EH (cell line): ENCODE measurements around the gene COL2A1.
A peak's percentile ranks its signal among the peaks of the same experiment; 100 is the strongest.

Experiments used
- DNase-seq: peaks from one replicate; pipeline ENCODE4 v3.0.0-alpha.2; 2015; ENCODE audit warnings: low read depth

The COL2A1 gene

GRCh38 chr12:48030173-48030650 lies 25.9 kb upstream of the COL2A1 start:
- DNase-seq, result no peak

GRCh38 chr12:48029491-48030172 lies 25.4 kb upstream of the COL2A1 start:
- no peak for DNase-seq

- DNase-seq, result no peak
Measured at GRCh38 chr12:48028541-48029431, 24.5 kb upstream of the COL2A1 start.

GRCh38 chr12:48027183-48028002 lies 23.1 kb upstream of the COL2A1 start:
- no peak for DNase-seq

- DNase-seq, result no peak
Measured at GRCh38 chr12:48026060-48026827, 22.0 kb upstream of the COL2A1 start.

- no peak for DNase-seq
Measured at GRCh38 chr12:48025281-48025680, 21.0 kb upstream of the COL2A1 start.

- no peak for DNase-seq
Measured at GRCh38 chr12:48024735-48025134, 20.5 kb upstream of the COL2A1 start.

- no peak for DNase-seq
Measured at GRCh38 chr12:48023386-48023785, 19.1 kb upstream of the COL2A1 start.

- no peak for DNase-seq
Measured at GRCh38 chr12:48022676-48023385, 18.6 kb upstream of the COL2A1 start.

- DNase-seq, result no peak
Measured at GRCh38 chr12:48022180-48022521, 17.9 kb upstream of the COL2A1 start.

- peak; percentile 22 for DNase-seq
Measured at GRCh38 chr12:48021485-48022179, 17.4 kb upstream of the COL2A1 start.

- no peak for DNase-seq
Measured at GRCh38 chr12:48019639-48020265, 15.5 kb upstream of the COL2A1 start.

GRCh38 chr12:48018618-48018995 lies 14.3 kb upstream of the COL2A1 start:
- DNase-seq, result no peak

GRCh38 chr12:48017921-48018617 lies 13.8 kb upstream of the COL2A1 start:
- DNase-seq, result no peak

- DNase-seq, result no peak
Measured at GRCh38 chr12:48017496-48017895, 13.2 kb upstream of the COL2A1 start.

GRCh38 chr12:48016373-48017020 lies 12.2 kb upstream of the COL2A1 start:
- DNase-seq, result no peak

- DNase-seq, result no peak
Measured at GRCh38 chr12:48015954-48016353, 11.7 kb upstream of the COL2A1 start.

- no peak for DNase-seq
Measured at GRCh38 chr12:48015129-48015528, 10.9 kb upstream of the COL2A1 start.

GRCh38 chr12:48013287-48013686 lies 9.0 kb upstream of the COL2A1 start:
- DNase-seq, result no peak
